GM13976 (cell line): ENCODE data around the gene MYO1D.

Experiments
- DNase-seq: peaks from one replicate; pipeline ENCODE4 v3.0.0; 2012; ENCODE audit warnings: low spot score
- CTCF ChIP-seq: IDR thresholded peaks from 2 replicates; pipeline ENCODE4 v1.5.1; 2012; ENCODE audit warnings: borderline replicate concordance, mild to moderate bottlenecking; ENCODE audit not compliant: insufficient read depth; ENCODE audit errors: extremely low read depth, missing control alignments, control extremely low read depth
- in situ Hi-C: fragments of 300-500 bp; cut with MboI; formaldehyde crosslinking; loops from one replicate; pipeline ENCODE4 v1.12.0; 2022; ENCODE audit warnings: low sequenced_read_pairs, mixed read lengths, inconsistent platforms; ENCODE audit not compliant: unreplicated experiment

The MYO1D gene

GRCh38 chr17:32586666-32587065, 290.3 kb downstream of the MYO1D start:
- in situ Hi-C loops, result no loop called here
- no peak for DNase-seq
- TF ChIP-seq CTCF, result no peak

DNA sequence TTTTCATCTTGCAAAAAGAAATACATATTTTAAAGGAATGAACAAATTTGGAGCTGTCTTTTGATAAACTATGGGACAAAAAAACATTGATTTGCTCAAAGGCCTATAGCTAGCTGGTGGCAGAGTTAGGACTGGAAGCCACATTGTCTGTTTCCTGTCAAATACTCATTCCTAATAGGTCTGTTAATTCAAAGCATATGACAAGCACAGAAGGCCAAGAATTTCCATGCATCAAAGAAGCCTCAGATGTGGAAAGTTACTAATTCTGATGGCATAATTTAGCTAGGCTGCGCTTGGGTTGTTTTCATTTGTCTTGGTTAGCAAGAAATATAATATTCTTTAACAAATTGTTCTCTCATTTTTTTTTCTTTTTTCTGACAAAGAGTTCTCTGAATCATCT, 292.1 kb downstream of the MYO1D start:
- no peak for TF ChIP-seq CTCF
- in situ Hi-C loops, result no loop called here
- DNase-seq, result no peak

DNA sequence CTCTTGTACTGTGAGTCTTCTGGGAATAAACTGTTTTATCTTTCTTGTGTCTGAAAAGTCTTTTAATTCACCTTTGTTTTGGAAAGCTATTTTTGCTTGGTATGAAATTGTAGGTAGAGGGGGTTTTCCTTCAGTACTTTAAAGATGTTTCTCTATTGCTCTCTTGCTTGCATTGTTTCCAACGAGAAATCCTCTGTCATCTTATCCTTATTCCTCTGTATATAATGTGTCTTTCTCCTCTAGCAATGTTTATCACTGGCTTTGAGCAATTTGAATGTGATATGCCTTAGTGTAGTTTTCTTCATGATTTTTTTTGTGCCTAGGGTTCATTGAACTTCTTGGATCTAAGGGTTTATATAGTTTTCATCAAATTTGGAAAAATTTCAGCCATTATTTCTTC, 293.9 kb downstream of the MYO1D start:
- TF ChIP-seq CTCF, result no peak
- in situ Hi-C loops, result no loop called here
- no peak for DNase-seq

DNA sequence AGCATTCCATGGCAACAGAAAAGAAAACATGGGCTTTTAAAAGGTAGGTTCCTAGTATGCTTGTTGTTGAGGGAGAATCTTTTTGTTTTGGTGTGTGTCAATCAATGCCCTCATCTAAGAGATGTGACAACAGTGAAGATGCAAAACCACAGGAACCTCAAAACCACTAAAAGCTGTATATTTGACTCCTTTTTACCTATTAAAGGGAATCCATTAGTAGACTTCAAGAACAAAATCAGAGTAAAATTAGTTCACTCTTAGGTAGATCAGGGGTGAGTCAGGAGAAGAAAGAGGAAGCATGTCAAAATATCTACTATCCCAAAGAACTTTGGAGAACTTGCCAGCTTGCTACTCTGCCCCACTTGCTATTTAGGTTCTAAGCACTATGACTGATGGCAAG, 301.1 kb downstream of the MYO1D start:
- DNase-seq, result peak; percentile 34
- in situ Hi-C loops, result no loop called here
- TF ChIP-seq CTCF, result no peak

GRCh38 chr17:32570081-32570396, 306.9 kb downstream of the MYO1D start:
- in situ Hi-C loops, result no loop called here
- no peak for TF ChIP-seq CTCF
- DNase-seq, result peak; percentile 38

DNA sequence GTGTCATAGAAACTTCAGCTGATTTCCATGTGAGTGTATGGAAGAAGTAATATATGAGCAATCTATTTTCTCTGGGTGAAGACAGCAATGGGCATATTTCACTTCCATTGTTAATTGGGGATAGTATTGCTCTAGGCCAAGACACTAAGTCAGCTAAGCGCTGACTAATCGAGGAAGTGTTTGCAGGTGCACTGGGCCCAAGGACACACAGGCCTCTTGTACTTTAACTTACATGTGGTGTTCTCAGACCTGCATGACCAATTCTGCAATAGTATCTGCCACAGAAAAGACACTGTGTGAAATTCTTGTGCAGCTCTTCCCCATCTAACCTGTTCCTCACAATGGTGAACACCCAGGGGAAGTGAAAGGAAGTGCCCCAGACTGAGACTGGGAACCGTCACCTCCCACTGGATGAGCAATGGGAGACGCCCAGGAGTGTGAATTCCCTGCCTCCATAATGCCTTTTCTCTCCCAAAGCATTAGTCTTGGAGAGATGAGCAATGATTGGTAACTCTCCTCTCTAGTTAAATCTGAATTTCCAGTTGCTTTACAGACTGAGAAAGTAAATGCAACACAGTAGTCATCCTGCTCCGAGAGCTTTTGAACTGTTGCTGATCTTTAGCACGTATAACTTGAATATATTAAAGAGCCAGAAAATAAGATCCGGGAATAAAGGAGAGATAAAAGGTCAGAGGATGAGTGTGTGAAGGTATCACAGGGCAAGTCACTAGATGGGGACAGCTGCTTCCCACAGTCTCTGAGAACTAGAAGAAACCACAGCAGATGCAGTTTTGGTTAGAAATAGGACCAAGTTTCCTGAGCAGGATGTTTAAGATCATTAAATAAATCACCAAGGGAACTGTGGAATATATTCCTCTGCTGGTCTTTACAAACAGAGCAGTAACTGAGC, 307.5 kb downstream of the MYO1D start:
- TF ChIP-seq CTCF, result no peak
- DNase-seq, result peak; percentile 67
- in situ Hi-C loops, result no loop called here
